Esophagus squamous epithelium (tissue), 5 donors: Measurements from ENCODE around the gene DLG2. TPM values are rescaled to one million over a fixed set of nuclear protein-coding genes. Genes with fewer than 3 reads are reported as not detected.

Source experiments
- DNase-seq: peaks from one replicate; lab custom pipeline; 2025; lab: John Stamatoyannopoulos, UW
- H3K27ac ChIP-seq, 4 donors: fragments of 200-600 bp; sonication (generic); one replicate each; pipeline ENCODE4 v1.5.1; 2016 to 2019; ENCODE audit warnings: mild to moderate bottlenecking in 1 of 4
- H3K27me3 ChIP-seq, 4 donors: fragments of 200-600 bp; sonication (generic); 1 replicate in 3 of 4; 2 replicates in 1 of 4; pipeline versions ENCODE4 v1.5.1 to v1.6.0; 2017 to 2021; ENCODE audit warnings: antibody characterized with exemption in 1 of 4
- H3K36me3 ChIP-seq, 3 donors: fragments of 200-600 bp; sonication (generic); one replicate each; pipeline ENCODE4 v1.5.1; 2016 to 2019
- H3K4me1 ChIP-seq, 3 donors: fragments of 200-600 bp; sonication (generic); one replicate each; pipeline ENCODE4 v1.5.1; 2017 to 2019
- H3K4me3 ChIP-seq, 4 donors: fragments of 200-600 bp; sonication (generic); 1 replicate in 3 of 4; 2 replicates in 1 of 4; pipeline ENCODE4 v1.5.1; 2016 to 2019; ENCODE audit warnings: mild to moderate bottlenecking in 2 of 4, moderate library complexity in 1 of 4
- H3K9me3 ChIP-seq, 3 donors: fragments of 200-600 bp; sonication (generic); one replicate each; pipeline ENCODE4 v1.5.1; 2016 to 2019
- POLR2A ChIP-seq, 4 donors: fragments of 450-650 bp; IDR thresholded peaks; one replicate each; pipeline ENCODE4 v1.6.1; 2017; ENCODE audit warnings: antibody characterized with exemption in 4 of 4, mild to moderate bottlenecking in 4 of 4, moderate library complexity in 3 of 4
- WGBS, 2 donors: methylation state at CpG; one replicate each; pipeline ENCODE4 v1.1.5; 2018; 5-methylcytosine and 5-hydroxymethylcytosine counted together
- intact Hi-C: fragments of 100-400 bp; cut with DNase I; formaldehyde crosslinking; loops from one replicate; pipeline ENCODE4 v1.15.0; 2022
- total RNA-seq, 4 donors: library from RNA; depleted of rRNA; stranded (reverse); fragments of >200 nt; gene quantifications; one replicate each; pipeline ENCODE4 v1.1.0, GENCODE V29; 2016
- TF ChIP-seq, protein P1 (sequence below), 6 experiments: fragments of 450-650 bp in 4 of 6; fragments of 200-600 bp in 2 of 6; sonication (generic) in 2 of 6; IDR thresholded peaks; one replicate each; pipeline ENCODE4 v1.5.1; 2016 to 2019; ENCODE audit warnings: antibody characterized with exemption in 6 of 6, mild to moderate bottlenecking in 4 of 6, moderate library complexity in 4 of 6
- donor health status: DM: yes; HTN: yes; CAD: no.

Gene DLG2
- total RNA-seq, 4 donors from 2014 or later: 2.9 to 27.7 (median 12.6) TPM

DNA sequence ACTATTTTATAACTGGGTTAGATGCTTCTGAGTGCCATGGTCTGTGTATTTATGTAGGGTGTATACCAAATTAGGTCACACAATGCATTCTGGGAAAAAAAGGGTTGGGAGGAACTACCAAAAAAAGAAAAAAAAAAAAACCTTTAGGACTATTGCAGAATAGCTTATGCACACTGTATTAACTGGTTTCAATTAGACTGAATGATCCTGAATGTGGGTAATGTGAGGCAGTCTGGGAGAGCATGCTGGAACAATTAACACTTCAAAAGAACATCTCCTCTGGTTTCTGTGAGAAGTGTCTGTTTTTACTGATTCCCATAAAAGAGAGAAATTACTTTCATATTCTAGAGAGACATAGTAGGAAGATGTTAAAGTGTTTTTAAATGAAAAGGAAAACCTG, 521.3 kb downstream of the DLG2 start:
- Histone ChIP-seq H3K9me3 (no peaks in the 10 kb centered on the region), H3K36me3 (no peaks in the 10 kb centered on the region), H3K27ac (no peak overlapping the region), H3K4me1 (no peaks in the 10 kb centered on the region), H3K27me3 (no peaks in the 10 kb centered on the region), H3K4me3 (no peak overlapping the region)
- no peak for TF ChIP-seq POLR2A (IDR thresholded peaks at IDR 0.05)
- TF ChIP-seq, protein P1, sequence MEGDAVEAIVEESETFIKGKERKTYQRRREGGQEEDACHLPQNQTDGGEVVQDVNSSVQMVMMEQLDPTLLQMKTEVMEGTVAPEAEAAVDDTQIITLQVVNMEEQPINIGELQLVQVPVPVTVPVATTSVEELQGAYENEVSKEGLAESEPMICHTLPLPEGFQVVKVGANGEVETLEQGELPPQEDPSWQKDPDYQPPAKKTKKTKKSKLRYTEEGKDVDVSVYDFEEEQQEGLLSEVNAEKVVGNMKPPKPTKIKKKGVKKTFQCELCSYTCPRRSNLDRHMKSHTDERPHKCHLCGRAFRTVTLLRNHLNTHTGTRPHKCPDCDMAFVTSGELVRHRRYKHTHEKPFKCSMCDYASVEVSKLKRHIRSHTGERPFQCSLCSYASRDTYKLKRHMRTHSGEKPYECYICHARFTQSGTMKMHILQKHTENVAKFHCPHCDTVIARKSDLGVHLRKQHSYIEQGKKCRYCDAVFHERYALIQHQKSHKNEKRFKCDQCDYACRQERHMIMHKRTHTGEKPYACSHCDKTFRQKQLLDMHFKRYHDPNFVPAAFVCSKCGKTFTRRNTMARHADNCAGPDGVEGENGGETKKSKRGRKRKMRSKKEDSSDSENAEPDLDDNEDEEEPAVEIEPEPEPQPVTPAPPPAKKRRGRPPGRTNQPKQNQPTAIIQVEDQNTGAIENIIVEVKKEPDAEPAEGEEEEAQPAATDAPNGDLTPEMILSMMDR (IDR thresholded peaks at IDR 0.05): no peak
- intact Hi-C loops: no loop called here
- DNase-seq: no peak

- no peaks in the 10 kb centered on the region for H3K27me3 ChIP-seq
- TF ChIP-seq, protein P1 (IDR thresholded peaks at IDR 0.05): no peak
- no peak for TF ChIP-seq POLR2A (IDR thresholded peaks at IDR 0.05)
- H3K27ac ChIP-seq: no peak overlapping the region
- WGBS, 2 donors: 70 to 71% methylated on average over 3 of the region's 3 CpGs
- no peaks in the 10 kb centered on the region for H3K4me1 ChIP-seq
- no peak overlapping the region for H3K4me3 ChIP-seq
- intact Hi-C loops: no loop called here
- H3K36me3 ChIP-seq: no peaks in the 10 kb centered on the region
- H3K9me3 ChIP-seq: peaks cover 0 to 8% (median 0%) of the 10 kb centered on the region in 3 donors
- DNase-seq: no peak
Measured at GRCh38 chr11:85099522-85099921, 527.6 kb downstream of the DLG2 start.

DNA sequence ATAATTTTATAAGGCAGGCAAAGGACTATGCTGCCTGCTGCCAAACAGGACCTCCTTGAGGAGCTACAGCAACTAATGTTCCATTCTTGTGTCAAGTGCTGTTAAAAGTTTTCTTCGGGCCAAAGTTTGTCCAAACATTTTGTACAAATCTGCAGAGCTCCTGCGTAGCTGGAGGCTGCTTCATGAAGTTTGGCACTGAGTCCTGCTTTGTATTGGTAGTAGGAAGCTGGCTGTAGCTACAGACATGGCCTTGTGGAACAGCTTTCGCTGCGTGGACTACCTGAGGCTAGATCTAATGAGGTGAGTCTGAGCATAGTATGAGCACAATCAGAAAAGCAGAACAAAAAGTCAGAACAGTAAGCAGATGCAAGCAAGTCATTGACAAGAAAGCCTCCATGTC, 528.1 kb downstream of the DLG2 start:
- Histone ChIP-seq H3K9me3 (peaks cover 0 to 8% (median 0%) of the 10 kb centered on the region in 3 donors), H3K27me3 (no peaks in the 10 kb centered on the region), H3K4me1 (no peaks in the 10 kb centered on the region), H3K4me3 (no peak overlapping the region), H3K36me3 (no peaks in the 10 kb centered on the region), H3K27ac (no peak overlapping the region)
- no peak for DNase-seq
- TF ChIP-seq, protein P1 (IDR thresholded peaks at IDR 0.05): no peak
- no peak for TF ChIP-seq POLR2A (IDR thresholded peaks at IDR 0.05)
- intact Hi-C loops: no loop called here
- WGBS, 2 donors: 40 to 69% methylated on average over 2 to 4 of the region's 4 CpGs

DNA sequence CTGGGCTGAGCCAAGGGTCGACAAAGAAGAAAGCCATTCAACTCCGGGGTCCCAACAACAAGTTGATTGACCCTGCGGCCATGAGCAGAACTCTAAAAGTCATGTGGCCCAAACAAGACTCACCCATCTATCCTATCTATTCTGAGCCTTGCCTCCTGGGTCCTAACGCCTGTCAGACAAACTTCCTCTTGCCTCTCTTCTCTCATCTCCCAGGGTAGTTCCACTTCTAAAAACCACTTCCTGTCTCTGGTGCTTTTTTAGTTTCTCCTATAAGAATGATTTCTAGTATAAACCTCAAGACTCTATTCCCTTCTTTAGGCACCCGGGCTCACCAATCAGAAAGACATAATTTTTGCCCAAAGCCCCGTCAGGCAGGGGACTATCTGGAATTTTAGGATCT, 530.2 kb downstream of the DLG2 start:
- DNase-seq: no peak
- Histone ChIP-seq H3K4me3 (no peak overlapping the region), H3K27ac (no peak overlapping the region), H3K27me3 (no peaks in the 10 kb centered on the region), H3K4me1 (no peaks in the 10 kb centered on the region), H3K9me3 (peaks cover 0 to 8% (median 0%) of the 10 kb centered on the region in 3 donors), H3K36me3 (no peaks in the 10 kb centered on the region)
- intact Hi-C loops: no loop called here
- TF ChIP-seq, protein P1 (IDR thresholded peaks at IDR 0.05): no peak
- no peak for TF ChIP-seq POLR2A (IDR thresholded peaks at IDR 0.05)
- 71 to 73% methylated on average over 6 of the region's 6 CpGs for WGBS, 2 donors

DNA sequence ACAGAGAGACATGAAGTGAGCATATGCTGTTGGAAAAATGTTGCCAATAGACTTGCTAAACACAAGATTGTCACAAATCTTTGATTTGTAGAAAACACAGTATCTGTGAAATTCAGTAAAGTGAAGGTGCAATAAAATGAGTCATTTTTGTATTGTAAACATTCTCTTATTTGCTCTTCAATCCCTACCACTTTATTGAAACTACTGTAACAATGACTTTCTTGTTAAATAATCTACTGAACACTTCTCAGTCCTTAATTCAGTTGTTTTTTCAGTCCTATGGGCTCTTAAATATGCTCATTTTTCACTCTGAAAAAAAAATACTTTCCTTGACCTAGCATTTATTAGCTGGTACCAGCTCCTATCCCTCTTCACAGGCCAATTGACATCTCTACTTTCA, 531.9 kb downstream of the DLG2 start:
- Histone ChIP-seq H3K4me1 (no peaks in the 10 kb centered on the region), H3K36me3 (no peaks in the 10 kb centered on the region), H3K27me3 (no peaks in the 10 kb centered on the region), H3K4me3 (no peak overlapping the region), H3K9me3 (peaks cover 0 to 8% (median 0%) of the 10 kb centered on the region in 3 donors), H3K27ac (no peak overlapping the region)
- DNase-seq: no peak
- no peak for TF ChIP-seq POLR2A (IDR thresholded peaks at IDR 0.05)
- TF ChIP-seq, protein P1 (IDR thresholded peaks at IDR 0.05): no peak
- intact Hi-C loops: no loop called here
